Stromal cell of bone marrow (primary cell): Measurements from ENCODE around the gene LLGL2.
"Not testable (repeated sequence)": the region's sequence is repeated elsewhere in the genome, so short reads cannot be mapped to it uniquely, and the experiment has no call there.

Experiments used
- DNase-seq: peaks from one replicate; pipeline ENCODE4 v3.0.0-alpha.2; 2012; ENCODE audit warnings: low read depth

The LLGL2 gene

GRCh38 chr17:75570772-75571171 lies 45.3 kb downstream of the LLGL2 start:
- no peak for DNase-seq

GRCh38 chr17:75571197-75571884 lies 45.8 kb downstream of the LLGL2 start:
- DNase-seq: no peak

- DNase-seq: no peak
Measured at GRCh38 chr17:75571885-75572215, 46.4 kb downstream of the LLGL2 start.

- DNase-seq: no peak
Measured at GRCh38 chr17:75572713-75573539, 47.4 kb downstream of the LLGL2 start.

GRCh38 chr17:75573540-75573957 lies 48.1 kb downstream of the LLGL2 start:
- DNase-seq: no peak

- DNase-seq: no peak
Measured at GRCh38 chr17:75573994-75574393, 48.5 kb downstream of the LLGL2 start.

GRCh38 chr17:75574404-75575036 lies 49.0 kb downstream of the LLGL2 start:
- DNase-seq: no peak

- no peak for DNase-seq
Measured at GRCh38 chr17:75575197-75575596, 49.7 kb downstream of the LLGL2 start.

- DNase-seq: no peak
Measured at GRCh38 chr17:75575728-75576127, 50.2 kb downstream of the LLGL2 start.

GRCh38 chr17:75576661-75577060 lies 51.2 kb downstream of the LLGL2 start:
- DNase-seq: no peak

- DNase-seq: not testable (repeated sequence)
Measured at GRCh38 chr17:75581121-75581725, 55.7 kb downstream of the LLGL2 start.

GRCh38 chr17:75583197-75583596 lies 57.7 kb downstream of the LLGL2 start:
- not testable (repeated sequence) for DNase-seq

- DNase-seq: no peak
Measured at GRCh38 chr17:75584849-75585175, 59.3 kb downstream of the LLGL2 start.

GRCh38 chr17:75587675-75588595 lies 62.4 kb downstream of the LLGL2 start, which contains the start of gene MYO15B:
Gene MYO15B (plus strand): TSS chr17:75587800. CDS start chr17:75588058, 258 bp downstream.
- DNase-seq: no peak

GRCh38 chr17:75588596-75589011 lies 63.1 kb downstream of the LLGL2 start:
- no peak for DNase-seq

- peak; percentile 51 for DNase-seq
Measured at GRCh38 chr17:75589012-75589918, 63.8 kb downstream of the LLGL2 start.

GRCh38 chr17:75589919-75590303 lies 64.4 kb downstream of the LLGL2 start:
- no peak for DNase-seq

GRCh38 chr17:75590314-75590761 lies 64.8 kb downstream of the LLGL2 start:
- DNase-seq: no peak

GRCh38 chr17:75590849-75591721 lies 65.6 kb downstream of the LLGL2 start:
- no peak for DNase-seq
